ENCODE measurements around the gene SLC28A2. TPM values are rescaled to one million over a fixed set of nuclear protein-coding genes. Genes with fewer than 3 reads are reported as not detected.

Gene SLC28A2
- total and polyA plus RNA-seq, 9 of the 15 experiments (the other 6 are each of a cell fraction or from before 2014, with no cell fraction given): 0.03 to 0.04 TPM; not detected in 7

DNA sequence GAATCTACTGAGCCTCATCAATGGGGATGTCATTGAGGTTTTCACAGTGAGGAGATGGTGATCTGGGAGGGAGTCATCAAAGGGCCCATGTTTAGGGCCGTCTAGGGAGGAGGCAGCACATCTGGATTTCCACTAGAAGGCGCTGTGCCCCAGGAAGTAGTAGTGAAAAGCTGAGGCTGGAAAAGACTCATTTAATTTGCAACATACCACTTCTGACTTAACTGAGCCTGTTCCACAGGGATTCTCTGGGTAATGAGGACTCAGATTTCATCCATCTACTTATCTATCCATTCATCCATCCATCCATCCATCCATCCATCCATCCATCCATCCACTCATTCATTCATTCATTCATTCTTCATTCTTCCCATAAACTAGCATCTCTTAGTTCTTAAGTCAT lies 46.8 kb upstream of the SLC28A2 start (continued):
- TF ChIP-seq, protein P1, sequence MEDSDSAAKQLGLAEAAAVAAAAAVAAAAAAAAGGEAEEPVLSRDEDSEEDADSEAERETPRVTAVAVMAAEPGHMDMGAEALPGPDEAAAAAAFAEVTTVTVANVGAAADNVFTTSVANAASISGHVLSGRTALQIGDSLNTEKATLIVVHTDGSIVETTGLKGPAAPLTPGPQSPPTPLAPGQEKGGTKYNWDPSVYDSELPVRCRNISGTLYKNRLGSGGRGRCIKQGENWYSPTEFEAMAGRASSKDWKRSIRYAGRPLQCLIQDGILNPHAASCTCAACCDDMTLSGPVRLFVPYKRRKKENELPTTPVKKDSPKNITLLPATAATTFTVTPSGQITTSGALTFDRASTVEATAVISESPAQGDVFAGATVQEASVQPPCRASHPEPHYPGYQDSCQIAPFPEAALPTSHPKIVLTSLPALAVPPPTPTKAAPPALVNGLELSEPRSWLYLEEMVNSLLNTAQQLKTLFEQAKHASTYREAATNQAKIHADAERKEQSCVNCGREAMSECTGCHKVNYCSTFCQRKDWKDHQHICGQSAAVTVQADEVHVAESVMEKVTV (CRISPR knock-in tag; IDR thresholded peaks at IDR 0.05): peak; percentile 41; the same call in 1 of the 2 replicates
- TF ChIP-seq DACH1 (IDR thresholded peaks at IDR 0.05; ENCODE audit: partially characterized antibody) (no peak), BDP1 (IDR thresholded peaks at IDR 0.05; ENCODE audit: insufficient read depth, insufficient read length) (no peak), ZNF24 (IDR thresholded peaks at IDR 0.05) (peak; percentile 86), HEY1 (CRISPR knock-in tag; IDR thresholded peaks at IDR 0.05; ENCODE audit: borderline replicate concordance) (no peak), ZNF77 (CRISPR knock-in tag; IDR thresholded peaks at IDR 0.05) (no peak), KDM5B (IDR thresholded peaks at IDR 0.05; ENCODE audit: insufficient replicate concordance, low read depth, low read length) (no peak), LEF1 (IDR thresholded peaks at IDR 0.05) (no peak), ZNF316 (IDR thresholded peaks at IDR 0.05) (no peak), SETDB1 (IDR thresholded peaks at IDR 0.05; ENCODE audit: low read length) (no peak), U2AF1 (optimal IDR thresholded peaks at IDR 0.05; ENCODE audit: low read depth, low read length) (no peak), HDAC3 (IDR thresholded peaks at IDR 0.05; ENCODE audit: borderline replicate concordance, partially characterized antibody) (no peak), RCOR1 (IDR thresholded peaks at IDR 0.05; ENCODE audit: borderline replicate concordance in 1 of 2, low read depth in 2 of 2, low read length in 2 of 2) (peak in 1 of 2 experiments; percentile 69; a peak in 1 of 4 replicates), PHTF2 (CRISPR knock-in tag; IDR thresholded peaks at IDR 0.05) (no peak), ETV1 (tag; conservative IDR thresholded peaks at IDR 0.05; ENCODE audit: low read depth) (no peak), ZNF212 (CRISPR knock-in tag; IDR thresholded peaks at IDR 0.05) (no peak), ZNF589 (CRISPR knock-in tag; IDR thresholded peaks at IDR 0.05; ENCODE audit: low read depth) (no peak), ZKSCAN1 (IDR thresholded peaks at IDR 0.05; ENCODE audit: low read depth, low read length) (no peak), PTTG1 (tag; IDR thresholded peaks at IDR 0.05; ENCODE audit: low read depth) (no peak), HMGN3 (IDR thresholded peaks at IDR 0.05; ENCODE audit: borderline replicate concordance, extremely low read depth, insufficient read length, low read depth, low read length) (no peak), STAT5B (CRISPR knock-in tag; IDR thresholded peaks at IDR 0.05) (no peak)
- TF ChIP-seq, protein P2, sequence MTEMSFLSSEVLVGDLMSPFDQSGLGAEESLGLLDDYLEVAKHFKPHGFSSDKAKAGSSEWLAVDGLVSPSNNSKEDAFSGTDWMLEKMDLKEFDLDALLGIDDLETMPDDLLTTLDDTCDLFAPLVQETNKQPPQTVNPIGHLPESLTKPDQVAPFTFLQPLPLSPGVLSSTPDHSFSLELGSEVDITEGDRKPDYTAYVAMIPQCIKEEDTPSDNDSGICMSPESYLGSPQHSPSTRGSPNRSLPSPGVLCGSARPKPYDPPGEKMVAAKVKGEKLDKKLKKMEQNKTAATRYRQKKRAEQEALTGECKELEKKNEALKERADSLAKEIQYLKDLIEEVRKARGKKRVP (CRISPR knock-in tag; IDR thresholded peaks at IDR 0.05): no peak
- TF ChIP-seq, protein P3, sequence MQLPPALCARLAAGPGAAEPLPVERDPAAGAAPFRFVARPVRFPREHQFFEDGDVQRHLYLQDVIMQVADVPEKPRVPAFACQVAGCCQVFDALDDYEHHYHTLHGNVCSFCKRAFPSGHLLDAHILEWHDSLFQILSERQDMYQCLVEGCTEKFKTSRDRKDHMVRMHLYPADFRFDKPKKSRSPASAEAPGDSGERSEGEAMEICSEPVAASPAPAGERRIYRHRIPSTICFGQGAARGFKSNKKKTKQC (CRISPR knock-in tag; IDR thresholded peaks at IDR 0.05): no peak
- TF ChIP-seq, protein P4, sequence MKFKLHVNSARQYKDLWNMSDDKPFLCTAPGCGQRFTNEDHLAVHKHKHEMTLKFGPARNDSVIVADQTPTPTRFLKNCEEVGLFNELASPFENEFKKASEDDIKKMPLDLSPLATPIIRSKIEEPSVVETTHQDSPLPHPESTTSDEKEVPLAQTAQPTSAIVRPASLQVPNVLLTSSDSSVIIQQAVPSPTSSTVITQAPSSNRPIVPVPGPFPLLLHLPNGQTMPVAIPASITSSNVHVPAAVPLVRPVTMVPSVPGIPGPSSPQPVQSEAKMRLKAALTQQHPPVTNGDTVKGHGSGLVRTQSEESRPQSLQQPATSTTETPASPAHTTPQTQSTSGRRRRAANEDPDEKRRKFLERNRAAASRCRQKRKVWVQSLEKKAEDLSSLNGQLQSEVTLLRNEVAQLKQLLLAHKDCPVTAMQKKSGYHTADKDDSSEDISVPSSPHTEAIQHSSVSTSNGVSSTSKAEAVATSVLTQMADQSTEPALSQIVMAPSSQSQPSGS (CRISPR knock-in tag; IDR thresholded peaks at IDR 0.05): no peak
- TF ChIP-seq, protein P5, sequence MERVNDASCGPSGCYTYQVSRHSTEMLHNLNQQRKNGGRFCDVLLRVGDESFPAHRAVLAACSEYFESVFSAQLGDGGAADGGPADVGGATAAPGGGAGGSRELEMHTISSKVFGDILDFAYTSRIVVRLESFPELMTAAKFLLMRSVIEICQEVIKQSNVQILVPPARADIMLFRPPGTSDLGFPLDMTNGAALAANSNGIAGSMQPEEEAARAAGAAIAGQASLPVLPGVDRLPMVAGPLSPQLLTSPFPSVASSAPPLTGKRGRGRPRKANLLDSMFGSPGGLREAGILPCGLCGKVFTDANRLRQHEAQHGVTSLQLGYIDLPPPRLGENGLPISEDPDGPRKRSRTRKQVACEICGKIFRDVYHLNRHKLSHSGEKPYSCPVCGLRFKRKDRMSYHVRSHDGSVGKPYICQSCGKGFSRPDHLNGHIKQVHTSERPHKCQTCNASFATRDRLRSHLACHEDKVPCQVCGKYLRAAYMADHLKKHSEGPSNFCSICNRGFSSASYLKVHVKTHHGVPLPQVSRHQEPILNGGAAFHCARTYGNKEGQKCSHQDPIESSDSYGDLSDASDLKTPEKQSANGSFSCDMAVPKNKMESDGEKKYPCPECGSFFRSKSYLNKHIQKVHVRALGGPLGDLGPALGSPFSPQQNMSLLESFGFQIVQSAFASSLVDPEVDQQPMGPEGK (CRISPR knock-in tag; IDR thresholded peaks at IDR 0.05; ENCODE audit: borderline replicate concordance): no peak
